Measurements from ENCODE around the gene CAVIN3.

The CAVIN3 gene

GRCh38 chr11:6269994-6270393 is 50.3 kb downstream of the CAVIN3 start:
- no peak for DNase-seq (ENCODE audit: low read depth)
